T-helper 2 cell (primary cell): ENCODE data around the gene ST6GALNAC6.

ENCODE experiments used
- DNase-seq, 5 experiments: peaks; one replicate each; pipeline versions ENCODE4 v3.0.0 to v3.0.0-alpha.2; 2012 to 2022
- total RNA-seq, 2 donors: gene quantifications; one replicate each; lab custom pipeline; 2026; lab: John Stamatoyannopoulos, UW

The ST6GALNAC6 gene
- total RNA-seq, result 8.4 to 16.5 reads per million in 2 donors

GRCh38 chr9:127899128-127899943, at the start of gene ST6GALNAC6:
ST6GALNAC6 (minus strand) TSS chr9:127899603; CDS start chr9:127897981, 1,622 bp downstream.
- peak; percentile 47 to 76 (median 56) for DNase-seq

GRCh38 chr9:127947841-127948710, 48.7 kb upstream of the ST6GALNAC6 start:
- no peak for DNase-seq

- DNase-seq, result no peak
Measured at GRCh38 chr9:127946728-127947127, 47.3 kb upstream of the ST6GALNAC6 start.

GRCh38 chr9:127945942-127946341, 46.5 kb upstream of the ST6GALNAC6 start:
- no peak for DNase-seq

- DNase-seq, result no peak
Measured at GRCh38 chr9:127945338-127945737, 45.9 kb upstream of the ST6GALNAC6 start.

- DNase-seq, result no peak
Measured at GRCh38 chr9:127944586-127945218, 45.3 kb upstream of the ST6GALNAC6 start.

- DNase-seq, result peak; percentile 52 to 74 (median 68)
Measured at GRCh38 chr9:127943731-127944144, 44.3 kb upstream of the ST6GALNAC6 start.

- DNase-seq, result no peak
Measured at GRCh38 chr9:127943011-127943662, 43.7 kb upstream of the ST6GALNAC6 start.

GRCh38 chr9:127942216-127943010, 43.0 kb upstream of the ST6GALNAC6 start:
- DNase-seq, result peak in 3 of 5 experiments; percentile 33 to 56 (median 40)

- no peak for DNase-seq
Measured at GRCh38 chr9:127941961-127942215, 42.5 kb upstream of the ST6GALNAC6 start.

GRCh38 chr9:127941062-127941960, 41.9 kb upstream of the ST6GALNAC6 start:
- no peak for DNase-seq

GRCh38 chr9:127940593-127940992, 41.2 kb upstream of the ST6GALNAC6 start:
- DNase-seq, result no peak

- DNase-seq, result no peak
Measured at GRCh38 chr9:127938298-127938690, 38.9 kb upstream of the ST6GALNAC6 start.

GRCh38 chr9:127937388-127938297, 38.2 kb upstream of the ST6GALNAC6 start, which contains the start of gene DPM2:
DPM2 (minus strand) TSS chr9:127937854; CDS start chr9:127937820, 34 bp downstream.
- peak; percentile 72 to 96 (median 78) for DNase-seq

- no peak for DNase-seq
Measured at GRCh38 chr9:127937056-127937387, 37.6 kb upstream of the ST6GALNAC6 start.

GRCh38 chr9:127936347-127936852, 37.0 kb upstream of the ST6GALNAC6 start:
- no peak for DNase-seq

GRCh38 chr9:127935765-127936221, 36.4 kb upstream of the ST6GALNAC6 start:
- peak in 1 of 5 experiments; percentile 43 for DNase-seq

- no peak for DNase-seq
Measured at GRCh38 chr9:127934986-127935385, 35.6 kb upstream of the ST6GALNAC6 start.

GRCh38 chr9:127934248-127934647, 34.8 kb upstream of the ST6GALNAC6 start:
- DNase-seq, result no peak
